NCI-H146 treated with DMSO at 0.1 percent for 48 hours (cell line): ENCODE data around the gene ZMIZ2.
"Not testable (repeated sequence)": the region's sequence is repeated elsewhere in the genome, so short reads cannot be mapped to it uniquely, and the experiment has no call there.

Source experiments
- DNase-seq: peaks from one replicate; lab custom pipeline; 2025; ENCODE audit not compliant: unreplicated experiment; lab: John Stamatoyannopoulos, UW

ZMIZ2 gene

GRCh38 chr7:44769776-44770294, 21.2 kb downstream of the ZMIZ2 start:
- no peak for DNase-seq

- no peak for DNase-seq
Observed at GRCh38 chr7:44771358-44771757, 22.7 kb downstream of the ZMIZ2 start.

DNA sequence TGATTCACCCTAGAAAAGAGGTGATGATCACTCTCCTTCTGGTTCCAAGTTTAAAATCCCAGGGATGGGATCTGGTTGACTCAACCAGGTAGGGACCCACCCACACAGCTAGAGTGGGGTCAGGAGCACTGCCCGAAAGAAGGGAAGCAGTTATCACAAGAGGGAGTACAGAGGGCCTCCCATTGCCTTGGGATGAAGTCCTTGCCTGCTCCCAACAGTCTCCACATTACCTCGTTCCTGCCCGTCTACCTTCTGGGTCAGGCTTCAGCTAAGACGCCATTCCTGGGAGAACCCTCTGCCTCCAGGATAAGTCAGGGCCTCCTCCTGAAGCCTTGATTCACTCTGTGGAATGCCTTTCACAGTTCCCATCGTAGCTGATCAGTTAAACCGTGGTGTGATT, 23.8 kb downstream of the ZMIZ2 start:
- no peak for DNase-seq

DNA sequence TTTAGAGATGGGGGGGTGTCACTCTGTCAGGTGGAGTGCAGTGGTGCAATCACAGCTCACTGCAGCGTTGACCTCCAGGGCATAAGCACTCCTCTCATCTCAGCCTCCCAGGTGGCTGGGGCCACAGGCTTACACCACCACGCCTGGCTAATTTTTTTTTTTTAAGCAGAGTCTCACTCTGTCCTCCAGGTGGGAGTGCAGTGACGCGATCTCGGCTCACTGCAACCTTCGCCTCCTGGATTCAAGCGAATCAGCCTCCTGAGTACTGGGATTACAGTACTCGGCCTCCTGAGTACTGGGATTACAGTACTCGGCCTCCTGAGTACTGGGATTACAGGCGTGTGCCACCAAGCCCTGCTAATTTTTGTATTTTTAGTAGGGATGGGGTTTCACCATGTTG, 24.2 kb downstream of the ZMIZ2 start:
- no peak for DNase-seq

GRCh38 chr7:44774486-44774885, 25.8 kb downstream of the ZMIZ2 start:
- DNase-seq, result not testable (repeated sequence)

DNA sequence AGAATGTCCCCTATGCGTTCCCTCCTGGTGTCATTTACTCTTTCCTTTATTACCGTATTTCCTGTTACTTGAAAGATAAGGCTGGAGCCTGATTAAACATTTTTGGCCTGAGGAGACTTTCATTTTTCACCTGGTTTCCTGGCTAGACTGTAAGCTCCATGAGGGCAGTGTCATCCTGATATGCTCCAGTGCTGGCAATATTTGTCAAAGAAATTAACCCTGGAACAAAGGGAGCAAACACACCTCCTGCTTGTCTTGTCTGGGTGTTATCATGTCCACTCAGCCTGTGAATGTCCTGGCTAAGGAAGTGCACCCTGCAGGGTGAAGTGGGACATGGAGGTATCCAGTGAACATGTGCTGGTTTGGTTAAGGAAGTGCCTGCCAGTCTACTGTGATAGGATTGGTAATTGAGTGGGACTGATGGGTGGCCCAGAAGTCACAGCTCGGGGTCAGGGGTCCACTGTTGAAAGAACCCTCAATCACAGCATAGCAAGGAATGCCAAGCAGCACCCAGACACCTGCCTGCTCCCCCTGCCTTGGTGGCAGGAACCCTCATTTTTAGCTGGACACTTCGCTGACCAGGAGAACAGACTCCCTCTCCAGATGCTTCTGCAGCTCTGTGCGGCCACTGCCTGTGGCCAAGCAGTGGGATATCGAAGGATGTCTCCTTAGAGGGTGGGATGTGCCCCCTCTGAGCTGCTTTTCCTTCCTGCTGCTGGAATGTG, 26.9 kb downstream of the ZMIZ2 start:
- DNase-seq, result no peak

DNA sequence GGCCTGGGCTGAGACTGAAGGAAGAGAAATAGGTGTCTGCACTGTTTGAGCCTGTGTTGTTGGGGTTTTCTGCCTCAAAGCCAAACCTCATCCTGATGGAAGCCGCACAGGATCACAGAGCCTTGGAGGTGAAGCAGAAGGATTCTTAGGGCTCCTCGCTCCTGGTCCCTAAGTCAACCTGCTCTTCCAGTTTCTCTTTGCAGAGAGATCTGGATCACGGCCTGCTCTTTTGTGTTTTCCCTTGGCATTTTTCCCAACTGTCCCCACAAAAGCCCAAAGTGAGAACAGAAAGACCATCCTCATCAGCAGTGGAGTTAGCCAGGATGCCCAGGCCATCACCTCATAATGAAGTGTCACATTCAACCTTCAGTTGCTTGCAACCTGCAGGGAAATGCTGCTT, 27.6 kb downstream of the ZMIZ2 start:
- DNase-seq, result no peak

GRCh38 chr7:44782460-44782859, 33.8 kb downstream of the ZMIZ2 start:
- no peak for DNase-seq

- DNase-seq, result no peak
Observed at GRCh38 chr7:44783407-44783806, 34.8 kb downstream of the ZMIZ2 start.

DNA sequence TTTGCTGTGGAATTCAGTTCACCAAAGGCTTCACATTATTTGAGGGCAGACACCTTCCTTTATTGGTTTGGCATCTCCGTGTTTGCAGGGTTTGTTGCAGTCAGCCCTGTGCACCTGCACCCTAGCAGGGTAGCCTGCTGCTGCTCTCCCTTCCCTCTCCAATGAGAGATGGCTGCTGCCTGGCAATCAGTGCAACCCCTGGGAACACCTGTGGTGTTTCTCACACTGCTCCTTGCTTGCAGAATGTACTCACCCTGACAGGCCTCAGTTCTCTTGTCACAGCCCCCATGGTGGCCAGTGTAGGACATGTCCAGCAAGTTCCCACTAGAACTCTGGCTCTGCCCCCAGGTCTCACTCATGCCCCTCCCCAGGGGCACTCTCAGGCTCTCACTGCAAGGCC, 35.7 kb downstream of the ZMIZ2 start:
- DNase-seq, result no peak

GRCh38 chr7:44785218-44785617, 36.6 kb downstream of the ZMIZ2 start:
- DNase-seq, result not testable (repeated sequence)

- DNase-seq, result no peak
Observed at GRCh38 chr7:44787041-44787440, 38.4 kb downstream of the ZMIZ2 start.

- no peak for DNase-seq
Observed at GRCh38 chr7:44787762-44788161, 39.1 kb downstream of the ZMIZ2 start.

GRCh38 chr7:44789990-44790389, 41.3 kb downstream of the ZMIZ2 start:
- no peak for DNase-seq

GRCh38 chr7:44791278-44792219, 42.9 kb downstream of the ZMIZ2 start:
- no peak for DNase-seq

GRCh38 chr7:44793919-44794318, 45.3 kb downstream of the ZMIZ2 start:
- no peak for DNase-seq

DNA sequence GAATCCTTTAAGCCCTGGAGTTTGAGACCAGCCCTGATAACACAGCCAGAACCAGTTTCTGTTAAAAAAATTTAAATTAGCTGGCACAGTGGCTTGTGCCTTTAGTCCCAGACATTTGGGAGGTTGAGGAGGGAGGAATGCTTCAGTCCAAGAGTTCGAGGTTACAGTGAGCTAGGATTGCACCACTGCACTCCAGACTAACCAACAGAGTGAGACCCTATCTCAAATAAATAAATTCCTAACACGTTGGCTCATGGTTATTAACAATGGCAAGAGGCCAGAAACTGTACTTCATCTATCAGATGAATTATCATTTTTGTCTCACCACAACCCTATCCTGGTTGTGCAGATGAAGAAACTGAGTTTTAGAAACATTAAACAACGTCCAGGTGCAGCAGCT, 45.7 kb downstream of the ZMIZ2 start:
- no peak for DNase-seq

DNA sequence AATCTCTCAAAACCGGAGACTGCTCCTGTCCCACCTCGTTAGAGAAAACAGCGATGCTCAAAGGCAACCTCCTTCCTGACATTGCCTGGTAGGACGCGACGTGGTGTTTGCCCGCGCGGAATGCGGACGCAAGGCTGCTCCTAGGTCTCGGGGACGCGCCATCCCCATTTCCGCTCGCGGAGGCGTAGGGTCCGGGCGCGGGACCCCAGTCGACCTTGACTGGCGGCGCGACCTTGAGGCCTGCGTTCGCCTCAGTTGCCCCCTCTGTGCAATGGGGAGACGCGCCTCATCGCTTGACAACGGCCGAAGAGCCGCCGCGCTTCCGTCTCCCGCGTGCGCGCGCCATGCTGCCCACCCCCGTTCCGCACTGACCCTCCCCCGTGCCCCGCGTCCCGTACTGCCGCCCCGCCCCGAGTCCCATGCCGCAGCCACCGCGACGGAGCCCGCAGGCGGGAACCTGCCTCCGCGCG, 47.4 kb downstream of the ZMIZ2 start:
- DNase-seq, result peak; percentile 52

GRCh38 chr7:44796504-44797328, 48.1 kb downstream of the ZMIZ2 start, which contains the start of gene PPIA:
TSS of gene PPIA (plus strand) at chr7:44796681. CDS start at chr7:44796725, 44 bp downstream.
- DNase-seq, result peak; percentile 92

- DNase-seq, result peak; percentile 65
Observed at GRCh38 chr7:44797329-44798258, 48.9 kb downstream of the ZMIZ2 start.
